Ecto neural progenitor cell (in vitro differentiated cells): Measurements from ENCODE around the gene CNST.
"Not testable (repeated sequence)": the region's sequence is repeated elsewhere in the genome, so short reads cannot be mapped to it uniquely, and the experiment has no call there.

Experiments used
- DNase-seq: peaks from one replicate; pipeline ENCODE4 v3.0.0-alpha.2; 2018; ENCODE audit warnings: low spot score

The CNST gene

DNA sequence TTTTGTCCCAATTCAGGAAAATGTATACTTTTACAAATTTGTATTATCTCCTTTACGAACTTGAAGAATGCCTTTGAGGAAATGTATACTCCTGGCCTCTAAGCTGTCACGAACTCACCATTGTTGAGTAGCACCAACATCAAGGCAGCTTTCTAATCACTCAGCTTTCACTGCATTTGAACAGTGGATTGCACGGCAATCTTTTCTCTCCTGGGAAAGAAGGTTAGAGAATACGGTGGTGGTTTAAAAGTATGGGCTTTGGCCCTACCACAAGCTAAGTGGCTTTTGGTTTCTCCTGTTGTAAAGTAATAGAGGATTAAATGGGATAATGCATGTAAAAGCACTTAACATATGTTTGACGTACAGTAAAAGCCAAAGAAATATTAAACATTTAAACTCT lies 57.8 kb downstream of the CNST start:
- no peak for DNase-seq

DNA sequence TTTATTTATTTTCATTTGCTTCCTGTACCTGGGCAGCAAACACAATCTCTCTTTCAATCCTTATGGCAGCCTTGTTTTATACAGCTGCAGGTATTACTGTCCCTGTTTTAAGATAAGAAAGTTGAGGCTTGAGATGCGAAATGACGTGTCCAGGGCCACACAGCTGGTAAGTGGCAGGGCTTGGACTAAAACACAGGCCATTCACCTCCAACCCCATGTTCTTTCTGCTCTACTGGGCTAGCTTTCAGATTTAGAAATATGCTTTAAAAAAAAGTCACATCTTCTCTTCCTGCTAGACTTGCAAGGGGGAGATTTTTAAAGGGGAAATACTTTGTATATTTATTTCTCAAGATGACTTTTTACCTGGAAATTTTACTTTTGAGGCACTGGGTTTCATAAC lies 62.8 kb downstream of the CNST start:
- DNase-seq: no peak

DNA sequence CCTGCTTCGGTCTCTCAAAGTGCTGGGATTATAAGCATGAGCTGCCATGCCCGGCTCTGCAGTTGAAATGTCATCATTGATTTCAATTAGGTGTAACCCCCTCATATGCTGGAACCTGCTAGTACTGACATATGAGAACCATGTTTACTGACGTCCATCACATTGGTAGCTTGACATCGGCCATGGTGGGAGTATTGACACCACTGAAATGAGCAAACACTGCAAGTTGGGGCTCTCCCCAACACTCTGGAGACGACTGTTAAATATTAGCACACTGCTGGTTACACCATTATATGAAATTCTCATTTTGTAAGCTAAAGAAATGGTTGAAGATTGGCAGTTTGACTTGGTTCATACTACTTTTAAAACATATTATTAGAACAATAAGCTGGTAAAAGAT lies 63.7 kb downstream of the CNST start:
- DNase-seq: no peak

DNA sequence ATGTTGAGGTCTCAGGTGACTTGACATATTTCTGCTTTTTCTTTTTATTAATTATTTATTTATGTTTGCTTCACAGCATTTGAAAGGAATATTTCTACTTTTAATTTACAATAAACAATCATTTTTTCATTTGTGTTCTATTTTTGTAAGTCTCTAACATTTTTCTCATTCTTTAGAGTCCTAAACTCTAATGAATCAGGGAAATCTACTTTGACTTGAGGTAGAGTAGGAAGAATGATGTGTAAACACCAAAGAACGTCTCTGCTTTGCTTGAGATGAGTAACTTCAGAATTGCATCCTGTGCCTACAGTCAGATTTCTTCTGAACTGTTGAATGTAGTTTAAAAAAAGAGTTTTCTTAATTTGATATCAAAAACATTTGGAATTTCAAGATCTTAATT lies 65.2 kb downstream of the CNST start:
- no peak for DNase-seq

DNA sequence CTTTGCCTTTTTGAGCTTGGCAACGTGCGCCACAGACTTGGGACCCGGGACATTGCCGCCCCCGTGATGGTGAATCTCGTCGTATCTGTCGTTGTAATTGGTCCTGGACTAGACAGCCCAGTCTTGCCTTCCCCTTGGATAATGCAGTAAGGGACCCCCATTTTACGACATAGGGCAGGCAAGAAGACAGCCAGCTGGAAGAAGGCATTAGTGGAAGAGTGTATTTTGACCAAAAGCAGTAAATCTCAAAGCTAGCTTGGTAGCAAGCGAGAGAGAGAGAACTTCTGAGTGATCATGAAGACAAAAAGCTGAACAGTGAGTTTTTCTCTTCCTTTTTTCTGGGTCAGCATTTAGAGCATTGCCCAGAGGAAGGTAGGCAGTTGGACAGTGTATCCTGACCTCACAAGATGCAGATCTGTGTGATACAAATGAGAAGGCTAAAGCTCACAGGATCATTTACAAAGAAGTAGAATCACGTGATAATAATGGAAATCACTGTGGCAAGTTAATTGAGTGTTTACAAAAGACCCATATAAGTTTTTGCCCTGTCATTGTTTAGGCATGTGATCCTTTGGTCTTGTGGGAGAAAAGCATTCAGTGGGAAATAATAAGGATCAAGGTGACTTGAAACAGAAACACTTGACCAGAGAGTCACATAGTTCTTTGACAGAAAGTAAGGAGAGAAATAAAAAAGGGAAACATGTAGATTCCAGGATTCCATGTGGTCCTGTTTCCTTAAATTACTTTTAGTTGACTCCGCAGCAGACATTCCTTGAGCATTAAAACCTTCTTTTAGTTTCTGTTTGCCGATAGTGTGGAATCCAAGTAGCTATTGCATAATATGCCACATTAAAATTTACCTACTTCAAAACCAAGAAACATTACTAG lies 66.3 kb downstream of the CNST start:
- no peak for DNase-seq

DNA sequence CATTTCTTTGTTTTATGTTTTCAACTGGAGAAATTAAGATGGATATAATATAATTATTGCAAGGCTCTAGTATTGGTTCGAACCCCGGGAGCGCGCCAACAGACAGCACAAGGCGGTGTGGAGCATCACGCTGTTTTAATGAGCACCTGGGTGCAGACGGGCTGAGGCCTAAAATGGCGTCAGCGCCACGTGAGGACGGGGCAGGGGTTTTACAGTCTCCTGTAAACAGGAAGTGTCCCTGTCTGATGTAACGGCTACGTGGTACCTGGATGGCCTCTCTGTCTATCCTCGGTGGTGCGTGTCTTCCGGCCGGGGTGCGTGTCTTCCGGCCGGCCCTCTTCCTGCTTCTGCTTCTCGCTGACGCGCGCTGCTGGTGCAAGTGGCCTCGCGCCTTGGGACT lies 68.4 kb downstream of the CNST start:
- DNase-seq: not testable (repeated sequence)

DNA sequence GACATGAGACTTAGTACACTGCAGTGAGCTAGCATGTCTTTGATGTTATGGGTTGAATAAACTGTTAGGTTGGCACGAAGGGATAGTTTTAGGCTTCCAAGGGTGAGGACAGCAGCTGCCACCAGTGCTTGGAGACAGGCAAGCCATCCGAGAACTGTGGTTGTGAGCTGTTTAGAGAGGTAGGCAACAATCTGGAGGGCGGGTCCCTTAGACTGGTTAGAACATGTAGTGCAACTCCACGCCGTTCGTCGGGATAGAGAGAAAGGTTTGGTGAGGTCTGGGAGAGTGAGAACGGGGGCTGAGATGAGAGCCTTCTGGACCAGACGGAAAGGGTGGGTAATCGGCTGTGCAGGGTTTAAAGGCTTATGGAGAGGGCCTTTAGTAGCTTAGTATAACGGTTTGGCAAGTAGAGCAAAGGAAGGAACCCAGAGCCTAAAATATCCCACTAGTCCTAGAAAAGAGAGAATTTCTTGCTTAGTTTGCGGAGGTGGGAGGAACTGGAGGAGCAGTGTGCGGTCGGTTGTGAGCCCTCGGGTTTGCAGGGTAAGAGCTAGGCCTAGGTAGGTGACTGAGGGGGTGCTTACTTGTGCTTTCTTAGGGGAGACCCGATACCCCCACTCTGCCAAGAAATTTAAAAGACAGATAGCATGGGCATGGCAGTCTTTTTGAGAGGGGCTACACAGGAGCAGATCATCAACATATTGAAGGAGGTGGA lies 72.8 kb downstream of the CNST start:
- DNase-seq: no peak

DNA sequence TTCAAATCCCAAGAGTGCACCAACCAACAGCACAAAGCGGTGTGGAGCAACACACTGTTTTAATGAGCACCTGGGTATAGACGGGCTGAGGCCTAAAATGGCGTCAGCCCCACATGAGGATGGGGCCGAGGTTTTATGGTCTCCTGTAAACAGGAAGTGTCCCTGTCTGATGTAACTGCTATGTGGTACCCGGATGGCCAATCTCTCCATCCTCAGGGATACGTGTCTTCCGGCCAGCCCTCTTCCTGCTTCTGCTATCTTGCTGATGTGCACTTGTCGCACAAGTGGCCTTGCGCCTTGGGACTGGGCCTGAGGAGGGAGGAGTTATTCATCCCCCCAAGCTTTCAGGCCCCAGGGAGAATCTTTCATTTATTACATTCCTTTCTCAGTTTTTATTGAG lies 73.5 kb downstream of the CNST start:
- DNase-seq: no peak

DNA sequence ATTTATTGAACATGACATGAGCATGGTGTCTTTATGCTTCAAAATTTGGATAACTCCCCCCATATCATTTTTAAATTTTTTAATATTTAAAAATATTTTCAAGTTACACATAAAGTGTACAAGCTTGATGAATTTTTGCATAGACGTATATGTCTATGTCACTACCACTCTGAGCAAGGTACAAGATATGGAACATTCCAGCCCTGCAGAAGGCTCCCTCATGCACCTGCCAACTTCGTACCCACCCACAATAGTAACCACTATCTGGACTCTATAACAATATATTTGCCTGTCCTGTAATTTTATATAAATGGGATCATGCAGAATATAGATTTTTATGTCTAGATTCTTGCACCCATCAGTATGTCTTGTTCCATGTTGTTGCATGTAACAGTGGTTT lies 74.5 kb downstream of the CNST start:
- DNase-seq: no peak

DNA sequence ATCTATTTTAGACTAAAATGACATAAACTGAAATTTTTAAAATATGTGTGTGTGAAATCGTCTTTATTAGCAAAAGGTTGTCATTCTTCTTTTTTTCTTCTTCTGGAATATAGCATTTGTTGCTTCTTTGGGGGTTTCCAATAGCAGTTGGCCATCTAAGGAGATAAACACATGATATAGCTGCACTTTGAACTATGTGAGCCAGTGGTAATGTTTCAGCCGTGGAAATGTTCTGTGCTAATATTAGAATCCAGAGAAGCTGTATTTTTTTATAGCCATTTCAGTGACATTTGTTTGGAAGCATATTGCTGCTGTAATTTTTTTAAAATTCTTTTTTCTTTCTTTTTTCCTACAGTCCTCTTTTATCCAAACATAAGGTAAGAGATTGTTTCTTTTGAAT lies 75.1 kb downstream of the CNST start:
- DNase-seq: no peak

DNA sequence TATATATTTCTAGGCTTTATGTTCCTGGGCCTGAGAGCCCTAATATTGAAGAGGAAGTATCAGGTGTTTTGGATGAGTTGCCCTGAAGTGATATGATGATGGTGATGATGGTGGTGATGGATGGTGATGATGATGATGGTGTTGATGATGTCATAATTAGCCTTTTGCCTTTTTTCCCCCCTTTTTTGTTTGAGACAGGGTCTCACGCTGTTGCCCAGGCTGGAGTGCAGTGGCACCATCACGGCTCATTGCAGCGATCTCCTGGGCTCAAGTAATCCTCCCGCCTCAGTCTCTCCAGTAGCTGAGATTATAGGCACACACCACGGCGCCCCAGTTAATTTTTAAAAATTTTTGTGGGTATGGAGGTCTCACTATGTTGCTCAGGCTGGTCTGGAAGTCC lies 76.5 kb downstream of the CNST start:
- no peak for DNase-seq

DNA sequence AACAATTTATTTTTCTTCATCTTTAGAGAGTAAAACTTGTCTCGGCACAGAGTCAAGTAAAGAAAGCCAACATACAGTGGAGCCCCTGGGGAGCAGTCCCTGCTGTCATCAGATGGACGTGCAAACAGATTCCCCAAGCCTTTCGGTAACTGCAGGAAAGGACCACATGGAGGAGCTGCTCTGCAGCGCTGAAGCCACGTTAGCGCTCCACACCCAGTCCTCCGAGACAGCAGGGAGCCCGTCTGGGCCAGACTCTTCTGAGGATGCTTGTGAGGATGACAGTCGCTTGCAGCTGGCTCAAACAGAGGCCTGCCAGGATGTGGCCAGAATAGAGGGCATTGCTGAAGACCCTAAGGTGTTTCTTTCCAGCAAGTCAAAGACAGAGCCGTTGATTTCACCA lies 80.9 kb downstream of the CNST start:
- DNase-seq: peak; percentile 62

DNA sequence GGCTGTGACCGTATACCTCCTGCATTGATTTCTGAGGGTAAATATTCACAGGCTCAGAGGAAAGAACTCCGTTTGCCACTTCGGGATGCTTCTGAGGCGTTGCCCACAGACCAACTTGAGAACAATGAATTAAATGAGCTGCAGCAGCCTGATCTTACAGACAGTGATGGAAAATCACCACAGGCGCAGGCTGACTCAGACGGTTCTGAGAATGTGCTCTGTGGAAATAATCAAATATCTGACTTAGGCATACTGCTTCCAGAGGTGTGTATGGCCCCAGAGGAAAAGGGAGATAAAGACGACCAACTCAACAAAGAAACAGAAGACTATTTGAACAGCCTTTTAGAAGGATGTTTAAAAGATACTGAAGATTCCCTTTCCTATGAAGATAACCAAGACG lies 81.3 kb downstream of the CNST start:
- DNase-seq: no peak

DNA sequence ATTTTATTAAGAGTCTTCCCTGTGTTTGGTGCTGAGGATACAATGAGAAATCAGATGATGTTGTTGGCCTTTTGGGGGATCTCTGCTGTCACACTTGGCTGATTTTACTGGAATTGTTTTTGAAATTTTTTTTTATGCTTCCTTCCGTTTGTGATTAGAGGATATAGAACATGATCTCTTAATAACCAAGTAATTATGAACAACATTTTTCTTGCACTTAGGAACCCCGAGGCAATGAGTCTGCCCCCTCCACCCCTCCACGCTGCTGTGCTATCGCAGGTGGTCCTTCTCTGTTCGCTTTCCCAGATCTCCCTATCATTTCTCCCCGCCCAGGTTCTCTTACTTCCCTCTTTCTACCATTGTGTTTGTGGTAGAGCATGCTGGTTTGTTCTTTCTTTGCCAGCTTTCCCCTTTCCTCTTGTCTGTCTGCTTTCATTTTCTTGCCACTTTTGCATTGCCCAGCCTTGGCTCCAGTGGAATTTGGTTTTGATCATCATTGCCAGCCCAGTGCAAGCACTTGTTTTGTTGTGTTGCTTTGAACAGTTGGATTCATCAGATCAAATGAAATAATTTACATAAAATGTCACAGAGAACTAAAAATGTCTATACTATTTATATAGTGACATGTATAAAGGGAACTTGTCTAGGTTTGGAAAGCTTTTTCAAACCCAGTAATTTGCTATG lies 84.9 kb downstream of the CNST start:
- no peak for DNase-seq

DNA sequence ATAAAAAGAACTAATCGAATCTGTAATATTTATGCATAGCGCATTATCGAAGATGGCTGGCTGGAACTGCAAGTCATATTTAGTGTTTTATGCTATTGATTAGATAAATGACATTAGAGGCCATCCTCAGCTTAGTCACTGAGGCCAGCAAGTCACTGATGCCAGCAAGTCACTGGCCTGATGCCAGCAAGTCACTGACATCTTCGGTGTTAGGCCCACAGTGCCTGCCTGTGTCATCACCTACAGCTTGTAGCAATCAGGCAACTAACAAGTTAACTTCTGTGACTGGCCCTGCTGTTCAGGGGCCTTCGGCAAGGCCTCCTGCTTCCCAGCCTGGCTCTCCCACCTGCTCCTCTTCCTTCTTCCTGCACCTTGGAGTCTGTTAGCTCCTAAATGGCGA lies 92.3 kb downstream of the CNST start:
- no peak for DNase-seq

DNA sequence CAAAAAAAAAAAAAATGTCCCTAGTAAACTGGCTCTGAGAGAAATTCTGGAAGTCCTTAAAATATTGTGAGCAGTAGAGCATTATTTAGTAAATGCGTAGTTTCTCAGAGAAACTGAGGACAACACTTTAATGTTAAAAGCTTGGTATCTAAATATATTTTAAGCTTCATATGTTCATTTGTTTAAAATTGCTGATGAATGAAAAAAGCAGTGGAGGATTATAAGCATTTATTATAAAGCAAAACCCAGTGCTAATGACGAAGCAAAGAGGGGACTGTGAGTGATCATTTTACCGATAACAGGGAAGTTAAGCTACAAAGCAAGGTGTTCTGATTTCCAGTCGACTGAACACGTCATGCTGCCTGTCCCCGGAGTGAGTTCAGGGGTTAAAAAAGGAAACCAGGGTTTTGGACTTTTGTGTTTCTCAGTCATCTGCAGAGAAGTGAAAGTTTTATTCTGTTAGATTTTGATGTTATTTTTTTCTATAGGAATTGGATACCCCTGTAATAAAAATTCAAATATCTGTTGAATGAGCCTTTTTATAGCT lies 93.4 kb downstream of the CNST start:
- no peak for DNase-seq

DNA sequence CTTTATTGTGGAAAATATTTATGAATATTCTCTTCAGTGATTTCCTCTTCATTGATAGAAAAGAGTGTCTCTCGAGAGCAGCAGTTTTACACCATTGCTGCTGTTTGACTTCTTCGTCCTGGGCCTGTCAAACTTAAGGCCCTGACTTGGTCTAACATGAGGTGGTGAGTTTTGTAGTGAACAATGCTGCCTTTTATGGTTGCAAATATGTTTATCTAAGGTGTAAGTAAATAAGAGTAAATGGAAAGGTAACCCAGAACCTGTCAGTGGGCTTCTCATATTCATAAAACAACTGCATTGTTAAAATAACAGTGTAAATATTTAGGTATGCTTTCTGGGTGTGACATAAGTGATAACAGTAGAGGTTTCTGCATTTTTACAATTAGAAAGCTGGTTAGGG lies 95.2 kb downstream of the CNST start:
- no peak for DNase-seq

DNA sequence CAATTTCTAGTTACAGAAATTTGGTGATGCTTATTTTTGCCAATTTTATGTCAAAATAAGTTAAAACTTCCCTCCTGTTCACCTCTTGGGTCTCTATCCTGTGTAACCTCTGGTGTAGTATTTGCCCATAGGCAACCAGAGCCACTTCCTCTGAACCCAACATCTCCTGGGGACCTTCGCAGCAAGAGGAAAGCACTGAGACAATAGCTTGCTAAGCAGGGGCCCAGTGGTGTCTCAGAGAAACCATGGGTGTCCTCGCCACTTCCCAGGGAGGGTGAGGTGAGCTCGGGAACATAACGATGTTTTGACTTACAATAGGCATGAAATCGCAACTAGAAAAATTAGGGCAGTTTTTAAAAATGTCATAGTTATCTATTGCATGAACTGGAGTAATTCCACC lies 101.5 kb downstream of the CNST start:
- DNase-seq: no peak

DNA sequence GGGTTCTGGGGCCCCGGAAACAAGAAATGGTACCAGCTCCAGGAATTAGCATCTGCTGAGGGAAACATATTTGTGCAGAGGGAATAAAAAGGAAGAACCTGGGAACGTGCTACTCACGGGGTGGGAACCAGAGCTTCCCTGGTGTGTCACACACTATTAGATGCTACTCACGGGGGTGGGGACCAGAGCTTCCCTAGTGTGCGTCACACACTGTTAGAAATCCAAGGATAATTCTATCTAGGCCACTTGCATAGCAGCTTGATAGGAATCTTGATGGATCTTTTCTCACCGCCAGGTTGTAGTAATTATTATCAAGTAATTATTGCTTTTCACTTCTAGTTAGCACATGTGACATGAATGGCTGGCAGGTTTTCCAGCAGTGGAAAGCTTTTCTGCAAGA lies 103.4 kb downstream of the CNST start:
- DNase-seq: no peak

DNA sequence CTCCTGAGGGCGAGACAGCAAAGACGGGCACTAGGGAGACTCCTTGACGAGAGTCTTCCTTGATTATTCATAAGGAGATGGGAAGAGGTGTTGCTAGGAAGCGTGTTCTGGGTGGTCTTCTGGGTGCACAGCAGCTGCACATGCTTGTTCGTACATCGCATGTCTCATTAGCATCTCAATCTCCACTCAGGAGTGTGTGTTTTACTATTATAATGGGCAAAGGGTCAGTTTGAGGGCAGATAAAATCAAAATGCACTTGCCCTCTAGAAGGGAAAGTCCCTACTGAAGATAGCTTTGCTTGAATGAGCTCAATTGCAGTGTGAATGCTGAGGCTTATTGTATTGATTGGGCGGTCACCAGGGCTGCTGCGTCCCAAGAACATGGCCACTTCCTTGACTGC lies 107.8 kb downstream of the CNST start:
- DNase-seq: no peak

DNA sequence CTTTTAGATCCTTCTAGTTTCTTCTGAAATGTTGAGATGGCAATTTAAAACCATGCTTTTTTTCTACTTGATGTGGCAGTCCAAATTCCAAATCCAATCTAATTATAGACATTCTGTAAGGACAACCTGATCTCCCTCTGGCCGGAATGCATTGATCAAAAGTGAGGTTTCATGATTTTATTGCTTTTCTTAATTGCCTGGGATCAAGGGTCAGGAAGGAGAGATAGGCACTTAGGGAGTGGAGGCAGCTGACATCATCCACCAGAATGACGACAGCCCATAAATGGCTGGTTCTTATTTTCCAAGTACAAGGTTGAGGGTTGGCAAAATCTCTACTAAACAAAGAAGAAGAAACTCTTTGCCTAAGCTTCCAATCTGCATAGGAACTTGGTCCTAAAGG lies 111.6 kb downstream of the CNST start:
- no peak for DNase-seq

DNA sequence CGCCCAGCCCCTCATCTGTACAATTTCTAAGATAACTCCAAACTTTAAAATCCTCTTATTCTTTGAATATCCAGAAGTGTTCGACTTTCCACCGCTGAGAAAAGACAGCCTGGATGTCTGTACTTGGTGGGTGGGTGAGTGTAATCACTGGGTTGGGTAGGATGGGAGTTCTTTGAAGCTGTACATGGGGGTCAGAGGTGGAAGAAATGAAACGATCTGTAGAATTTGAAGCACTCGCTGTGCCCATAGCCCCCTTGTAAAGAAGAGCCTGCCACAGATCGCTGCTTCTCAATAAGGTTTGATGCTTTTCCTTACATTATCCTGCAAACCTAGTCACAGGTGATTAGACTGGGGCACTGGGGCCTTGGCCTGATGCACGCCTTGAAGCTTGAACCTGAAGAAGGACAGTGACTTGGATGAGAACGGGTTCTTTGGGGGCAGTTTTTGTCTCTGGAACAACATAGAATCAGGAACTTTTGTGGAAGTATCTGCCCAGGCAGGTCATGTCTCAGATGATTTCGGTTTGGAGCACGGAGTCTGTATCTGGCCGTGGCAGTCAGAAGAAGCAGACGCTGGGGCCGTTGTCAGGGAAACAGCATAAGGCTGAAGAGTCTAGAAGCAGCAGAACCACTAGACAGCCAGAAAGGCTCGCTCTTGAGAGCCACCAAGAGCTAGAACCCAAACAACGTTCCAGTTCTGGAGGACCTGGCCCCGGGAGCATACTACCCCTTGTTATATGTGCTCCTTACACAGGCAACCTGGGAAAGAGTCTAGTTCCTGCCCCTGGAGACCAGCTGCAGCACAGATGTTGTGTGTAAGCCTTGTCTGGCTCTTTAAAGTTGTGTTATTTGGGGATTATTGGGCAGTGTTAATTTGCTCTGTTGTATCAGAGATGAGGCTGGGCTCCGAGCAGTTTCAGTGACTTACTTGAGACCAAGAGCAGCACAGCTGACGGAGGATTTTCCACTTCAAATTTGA lies 112.8 kb downstream of the CNST start:
- DNase-seq: no peak
